HepG2 (cell line): ENCODE results near the gene FMO2. TPM values are rescaled to one million over a fixed set of nuclear protein-coding genes. Genes with fewer than 3 reads are reported as not detected.

Experiments used
- GABPB1 ChIP-seq: IDR thresholded peaks from 2 replicates; pipeline ENCODE4 v1.6.1; 2016; ENCODE audit warnings: mild to moderate bottlenecking, missing genetic modification reagents, moderate library complexity, missing compliant biosample characterization
- HMG20A ChIP-seq: IDR thresholded peaks from 2 replicates; pipeline ENCODE4 v1.6.1; 2016; ENCODE audit warnings: borderline replicate concordance
- MATR3 ChIP-seq: sonication (generic); formaldehyde crosslinking; IDR thresholded peaks from 2 replicates; pipeline ENCODE4 v1.4.0; 2020; ENCODE audit warnings: missing genetic modification reagents
- MIXL1 ChIP-seq: IDR thresholded peaks from 2 replicates; pipeline ENCODE4 v1.6.1; 2016
- PRPF4 ChIP-seq: fragments of 200-400 bp; formaldehyde crosslinking; IDR thresholded peaks from 2 replicates; pipeline ENCODE4 v1.6.1; 2016; ENCODE audit warnings: low read length, low read depth; ENCODE audit not compliant: poor library complexity, severe bottlenecking
- SMC3 ChIP-seq: IDR thresholded peaks from 2 replicates; pipeline ENCODE4 v1.6.1; 2011; ENCODE audit warnings: low read length, improper control_type of control experiment
- SOX6 ChIP-seq, 2 experiments: fragments of 450-650 bp in 1 of 2; sonication (generic) in 1 of 2; formaldehyde crosslinking in 1 of 2; IDR thresholded peaks; 2 replicates each; pipeline versions ENCODE4 v1.4.0 to v1.6.1; 2017 to 2020; ENCODE audit warnings: antibody characterized with exemption in 1 of 2, mild to moderate bottlenecking in 1 of 2, missing genetic modification reagents in 1 of 2
- ZHX1 ChIP-seq: sonication (generic); formaldehyde crosslinking; IDR thresholded peaks from 2 replicates; pipeline ENCODE4 v1.8.1; 2022; ENCODE audit warnings: low read depth, mild to moderate bottlenecking, missing genetic modification reagents
- ZNF280B ChIP-seq: sonication (generic); formaldehyde crosslinking; IDR thresholded peaks from 2 replicates; pipeline ENCODE4 v1.5.0; 2020; ENCODE audit warnings: missing genetic modification reagents, mild to moderate bottlenecking, borderline replicate concordance
- ZNF367 ChIP-seq: sonication (generic); formaldehyde crosslinking; IDR thresholded peaks from 2 replicates; pipeline ENCODE4 v1.4.0; 2020; ENCODE audit warnings: missing genetic modification reagents, borderline replicate concordance
- ZNF382 ChIP-seq: sonication (generic); formaldehyde crosslinking; IDR thresholded peaks from 2 replicates; pipeline ENCODE4 v1.5.0; 2020; ENCODE audit warnings: missing genetic modification reagents, mild to moderate bottlenecking, borderline replicate concordance
- ZNF460 ChIP-seq: sonication (generic); formaldehyde crosslinking; IDR thresholded peaks from 2 replicates; pipeline ENCODE4 v1.5.1; 2020; ENCODE audit warnings: missing genetic modification reagents, mild to moderate bottlenecking, borderline replicate concordance
- ZNF713 ChIP-seq: sonication (generic); formaldehyde crosslinking; IDR thresholded peaks from 2 replicates; pipeline ENCODE4 v1.4.0; 2020; ENCODE audit warnings: mild to moderate bottlenecking, missing genetic modification reagents
- polyA plus RNA-seq, 8 experiments: library from polyadenylated mRNA; depleted of rRNA in 3 of 8; stranded (reverse) in 7 of 8; unstranded in 1 of 8; fragments of >200 nt; fragmentation: Illumina TruSeq in 4 of 8; extraction: Trizol in 4 of 8; gene quantifications; 2 replicates each; pipeline versions ENCODE4 v1.2.1 to v1.2.3, GENCODE V29; 2011 to 2016; ENCODE audit warnings: low read depth in 4 of 8, missing spikeins in 1 of 8, mixed read lengths in 1 of 8; ENCODE audit not compliant: insufficient read depth in 1 of 8
- total RNA-seq, 5 experiments: library from RNA; depleted of rRNA; stranded (reverse); fragments of >200 nt; fragmentation: Illumina TruSeq; extraction: Trizol; gene quantifications; 2 replicates each; pipeline ENCODE4 v1.2.3, GENCODE V29; 2016; ENCODE audit warnings: low read depth in 1 of 5
- TF ChIP-seq, protein P1 (sequence below): sonication (generic); formaldehyde crosslinking; IDR thresholded peaks from 2 replicates; pipeline ENCODE4 v1.5.0; 2020; ENCODE audit warnings: missing genetic modification reagents
- TF ChIP-seq, protein P2 (sequence below): sonication (generic); formaldehyde crosslinking; conservative IDR thresholded peaks from 2 replicates; pipeline ENCODE4 v1.4.0; 2020; ENCODE audit warnings: missing genetic modification reagents
- TF ChIP-seq, protein P3 (sequence below): sonication (generic); formaldehyde crosslinking; IDR thresholded peaks from 2 replicates; pipeline ENCODE4 v1.9.0; 2021; ENCODE audit warnings: missing genetic modification reagents, borderline replicate concordance
- TF ChIP-seq, protein P4 (sequence below): sonication (generic); formaldehyde crosslinking; IDR thresholded peaks from 2 replicates; pipeline ENCODE4 v1.5.0; 2020; ENCODE audit warnings: mild to moderate bottlenecking, missing genetic modification reagents, moderate library complexity

Gene FMO2
- total and polyA plus RNA-seq, 2 of the 13 experiments (the other 11 are each of a cell fraction or from before 2014, with no cell fraction given): not detected

DNA sequence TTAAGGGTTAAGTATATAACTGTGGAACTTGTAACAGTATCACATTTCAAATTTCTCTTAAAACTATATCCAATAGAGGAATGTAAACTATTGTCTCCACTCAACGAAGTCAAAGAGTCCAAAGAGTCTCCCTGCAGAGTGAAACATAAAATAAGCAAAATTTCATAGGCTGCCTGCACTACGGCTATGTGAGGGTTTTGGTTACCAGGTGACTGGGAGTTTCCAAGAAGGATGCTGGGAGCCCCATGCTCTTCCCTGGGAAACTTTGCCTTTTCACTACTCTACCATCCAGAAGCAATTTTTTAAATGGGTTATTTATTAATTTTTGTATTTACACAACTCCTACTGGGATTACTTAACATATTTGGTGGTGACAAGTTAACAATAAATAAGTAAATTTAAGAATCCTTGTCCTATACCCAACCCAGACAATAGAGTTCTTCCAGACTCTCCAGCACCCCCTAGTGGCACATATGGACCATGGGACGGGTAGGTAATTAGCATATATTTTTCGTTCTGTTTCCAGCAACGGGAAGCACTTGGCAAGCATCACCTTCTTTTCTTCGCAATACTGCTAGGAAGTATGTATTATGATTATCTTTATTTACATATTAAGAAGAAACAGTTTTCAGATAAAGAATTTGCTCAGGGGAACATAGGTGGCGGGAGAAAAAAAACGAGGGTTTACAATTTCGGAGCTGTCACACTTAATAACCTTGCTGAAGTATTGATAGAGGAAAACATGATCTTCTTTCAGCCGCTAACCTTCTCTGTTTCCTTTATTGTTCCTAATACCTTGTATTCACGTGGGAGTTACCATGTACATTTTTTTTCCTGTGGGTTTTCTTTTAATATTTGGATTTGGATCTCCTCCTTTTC, 3.5 kb downstream of the FMO2 start (continued):
- TF ChIP-seq ZNF713 (CRISPR knock-in tag): no peak
- TF ChIP-seq MATR3 (CRISPR knock-in tag): no peak
- no peak for TF ChIP-seq PRPF4
- TF ChIP-seq, protein P1, sequence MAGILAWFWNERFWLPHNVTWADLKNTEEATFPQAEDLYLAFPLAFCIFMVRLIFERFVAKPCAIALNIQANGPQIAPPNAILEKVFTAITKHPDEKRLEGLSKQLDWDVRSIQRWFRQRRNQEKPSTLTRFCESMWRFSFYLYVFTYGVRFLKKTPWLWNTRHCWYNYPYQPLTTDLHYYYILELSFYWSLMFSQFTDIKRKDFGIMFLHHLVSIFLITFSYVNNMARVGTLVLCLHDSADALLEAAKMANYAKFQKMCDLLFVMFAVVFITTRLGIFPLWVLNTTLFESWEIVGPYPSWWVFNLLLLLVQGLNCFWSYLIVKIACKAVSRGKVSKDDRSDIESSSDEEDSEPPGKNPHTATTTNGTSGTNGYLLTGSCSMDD (CRISPR knock-in tag): no peak
- TF ChIP-seq ZNF280B (CRISPR knock-in tag): no peak
- TF ChIP-seq ZNF382 (CRISPR knock-in tag): no peak
- no peak for TF ChIP-seq GABPB1 (CRISPR knock-in tag)
- TF ChIP-seq, protein P2, sequence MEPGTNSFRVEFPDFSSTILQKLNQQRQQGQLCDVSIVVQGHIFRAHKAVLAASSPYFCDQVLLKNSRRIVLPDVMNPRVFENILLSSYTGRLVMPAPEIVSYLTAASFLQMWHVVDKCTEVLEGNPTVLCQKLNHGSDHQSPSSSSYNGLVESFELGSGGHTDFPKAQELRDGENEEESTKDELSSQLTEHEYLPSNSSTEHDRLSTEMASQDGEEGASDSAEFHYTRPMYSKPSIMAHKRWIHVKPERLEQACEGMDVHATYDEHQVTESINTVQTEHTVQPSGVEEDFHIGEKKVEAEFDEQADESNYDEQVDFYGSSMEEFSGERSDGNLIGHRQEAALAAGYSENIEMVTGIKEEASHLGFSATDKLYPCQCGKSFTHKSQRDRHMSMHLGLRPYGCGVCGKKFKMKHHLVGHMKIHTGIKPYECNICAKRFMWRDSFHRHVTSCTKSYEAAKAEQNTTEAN (CRISPR knock-in tag): no peak
- no peak for TF ChIP-seq ZNF367 (CRISPR knock-in tag)
- peak; percentile 59 for TF ChIP-seq SMC3
- TF ChIP-seq, protein P3, sequence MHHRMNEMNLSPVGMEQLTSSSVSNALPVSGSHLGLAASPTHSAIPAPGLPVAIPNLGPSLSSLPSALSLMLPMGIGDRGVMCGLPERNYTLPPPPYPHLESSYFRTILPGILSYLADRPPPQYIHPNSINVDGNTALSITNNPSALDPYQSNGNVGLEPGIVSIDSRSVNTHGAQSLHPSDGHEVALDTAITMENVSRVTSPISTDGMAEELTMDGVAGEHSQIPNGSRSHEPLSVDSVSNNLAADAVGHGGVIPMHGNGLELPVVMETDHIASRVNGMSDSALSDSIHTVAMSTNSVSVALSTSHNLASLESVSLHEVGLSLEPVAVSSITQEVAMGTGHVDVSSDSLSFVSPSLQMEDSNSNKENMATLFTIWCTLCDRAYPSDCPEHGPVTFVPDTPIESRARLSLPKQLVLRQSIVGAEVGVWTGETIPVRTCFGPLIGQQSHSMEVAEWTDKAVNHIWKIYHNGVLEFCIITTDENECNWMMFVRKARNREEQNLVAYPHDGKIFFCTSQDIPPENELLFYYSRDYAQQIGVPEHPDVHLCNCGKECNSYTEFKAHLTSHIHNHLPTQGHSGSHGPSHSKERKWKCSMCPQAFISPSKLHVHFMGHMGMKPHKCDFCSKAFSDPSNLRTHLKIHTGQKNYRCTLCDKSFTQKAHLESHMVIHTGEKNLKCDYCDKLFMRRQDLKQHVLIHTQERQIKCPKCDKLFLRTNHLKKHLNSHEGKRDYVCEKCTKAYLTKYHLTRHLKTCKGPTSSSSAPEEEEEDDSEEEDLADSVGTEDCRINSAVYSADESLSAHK (CRISPR knock-in tag): no peak
- TF ChIP-seq HMG20A: no peak
- TF ChIP-seq, protein P4, sequence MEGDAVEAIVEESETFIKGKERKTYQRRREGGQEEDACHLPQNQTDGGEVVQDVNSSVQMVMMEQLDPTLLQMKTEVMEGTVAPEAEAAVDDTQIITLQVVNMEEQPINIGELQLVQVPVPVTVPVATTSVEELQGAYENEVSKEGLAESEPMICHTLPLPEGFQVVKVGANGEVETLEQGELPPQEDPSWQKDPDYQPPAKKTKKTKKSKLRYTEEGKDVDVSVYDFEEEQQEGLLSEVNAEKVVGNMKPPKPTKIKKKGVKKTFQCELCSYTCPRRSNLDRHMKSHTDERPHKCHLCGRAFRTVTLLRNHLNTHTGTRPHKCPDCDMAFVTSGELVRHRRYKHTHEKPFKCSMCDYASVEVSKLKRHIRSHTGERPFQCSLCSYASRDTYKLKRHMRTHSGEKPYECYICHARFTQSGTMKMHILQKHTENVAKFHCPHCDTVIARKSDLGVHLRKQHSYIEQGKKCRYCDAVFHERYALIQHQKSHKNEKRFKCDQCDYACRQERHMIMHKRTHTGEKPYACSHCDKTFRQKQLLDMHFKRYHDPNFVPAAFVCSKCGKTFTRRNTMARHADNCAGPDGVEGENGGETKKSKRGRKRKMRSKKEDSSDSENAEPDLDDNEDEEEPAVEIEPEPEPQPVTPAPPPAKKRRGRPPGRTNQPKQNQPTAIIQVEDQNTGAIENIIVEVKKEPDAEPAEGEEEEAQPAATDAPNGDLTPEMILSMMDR (CRISPR knock-in tag): peak; percentile 69
- no peak for TF ChIP-seq ZNF460 (CRISPR knock-in tag)
- TF ChIP-seq SOX6 (IDR thresholded peaks at IDR 0.05): no peak
- TF ChIP-seq SOX6 (CRISPR knock-in tag; IDR thresholded peaks at IDR 0.05): no peak
- TF ChIP-seq ZHX1 (CRISPR knock-in tag): no peak
- TF ChIP-seq MIXL1: 0 out of 2 replicates have a peak, but pooled peaks have one; percentile 46
